Measurements from ENCODE around the gene TRIM2. TPM values are rescaled to one million over a fixed set of nuclear protein-coding genes. Genes with fewer than 3 reads are reported as not detected.
"Not testable (repeated sequence)": the region's sequence is repeated elsewhere in the genome, so short reads cannot be mapped to it uniquely, and the experiment has no call there.

Gene TRIM2
- total and polyA plus RNA-seq, 2 experiments from 2014 or later = 32.0 to 82.1 TPM

GRCh38 chr4:153197301-153197700 lies 6.9 kb upstream of the TRIM2 start:
- Histone ChIP-seq H3K4me3 (no peak overlapping the region), H3K27ac (no peak overlapping the region), H3K27me3 (no peaks in the 10 kb centered on the region), H3K4me1 (ENCODE audit: insufficient read depth) (no peaks in the 10 kb centered on the region), H3K36me3 (replicated peaks; ENCODE audit: insufficient read depth, low read depth) (no peaks in the 10 kb centered on the region), H3K9me3 (ENCODE audit: low read depth) (no peaks in the 10 kb centered on the region), H3K4me2 (no peak overlapping the region), H4K20me1 (ENCODE audit: insufficient read depth, poor library complexity, severe bottlenecking) (no peaks in the 10 kb centered on the region), H3K79me2 (no peaks in the 10 kb centered on the region), H3K9me2 (replicated peaks; ENCODE audit: insufficient read depth) (no peaks in the 10 kb centered on the region), H2AFZ (no peak overlapping the region)
- no peak for DNase-seq (ENCODE audit: low spot score)
- WGBS (ENCODE audit: low lambda C conversion rate, missing lambda C conversion rate) = 92% methylated on average over 5 of the region's 5 CpGs
- TF ChIP-seq CTCF (IDR thresholded peaks at IDR 0.05; ENCODE audit: poor library complexity) (no peak), EZH2 (IDR thresholded peaks at IDR 0.05; ENCODE audit: borderline replicate concordance) (no peak), EZH2phosphoT487 (IDR thresholded peaks at IDR 0.05; ENCODE audit: low read depth, severe bottlenecking, unreplicated experiment) (no peak)

- Histone ChIP-seq H3K27me3 (no peaks in the 10 kb centered on the region), H3K4me1 (ENCODE audit: insufficient read depth) (peaks cover 3% of the 10 kb centered on the region), H3K4me2 (no peak overlapping the region), H3K9me2 (replicated peaks; ENCODE audit: insufficient read depth) (no peaks in the 10 kb centered on the region), H4K20me1 (ENCODE audit: insufficient read depth, poor library complexity, severe bottlenecking) (no peaks in the 10 kb centered on the region), H3K27ac (no peak overlapping the region), H2AFZ (no peak overlapping the region), H3K4me3 (no peak overlapping the region), H3K9me3 (ENCODE audit: low read depth) (no peaks in the 10 kb centered on the region), H3K36me3 (replicated peaks; ENCODE audit: insufficient read depth, low read depth) (no peaks in the 10 kb centered on the region), H3K79me2 (no peaks in the 10 kb centered on the region)
- WGBS (ENCODE audit: low lambda C conversion rate, missing lambda C conversion rate) = 91% methylated on average over 1 of the region's 1 CpG
- no peak for TF ChIP-seq CTCF (IDR thresholded peaks at IDR 0.05; ENCODE audit: poor library complexity)
- TF ChIP-seq EZH2phosphoT487 (IDR thresholded peaks at IDR 0.05; ENCODE audit: low read depth, severe bottlenecking, unreplicated experiment) = no peak
- no peak for TF ChIP-seq EZH2 (IDR thresholded peaks at IDR 0.05; ENCODE audit: borderline replicate concordance)
- DNase-seq (ENCODE audit: low spot score) = no peak
Measured at GRCh38 chr4:153198719-153199118, 5.5 kb upstream of the TRIM2 start.

DNA sequence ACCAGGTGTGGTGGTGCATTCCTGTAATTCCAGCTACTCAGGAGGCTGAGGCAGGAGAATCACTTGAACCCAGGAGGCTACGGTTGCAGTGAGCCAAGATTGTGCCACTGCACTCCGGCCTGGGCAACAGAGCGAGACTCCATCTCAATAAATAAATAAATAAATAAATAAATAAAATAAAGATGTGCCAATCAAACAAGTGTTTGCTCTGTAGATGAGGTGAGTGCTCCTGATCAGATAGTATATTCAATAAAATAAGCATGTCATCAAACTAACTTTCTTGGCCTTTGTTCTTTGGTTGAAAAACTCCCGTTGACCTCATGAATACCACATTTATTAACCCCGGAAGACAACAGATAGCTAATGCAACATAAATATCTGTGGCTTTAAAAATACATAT lies 497 bp upstream of the TRIM2 start:
- H3K4me1 ChIP-seq (ENCODE audit: insufficient read depth) = peaks cover 17% of the 10 kb centered on the region
- peaks cover 26% of the 10 kb centered on the region for H3K79me2 ChIP-seq
- H3K36me3 ChIP-seq (replicated peaks; ENCODE audit: insufficient read depth, low read depth); DNase-seq (ENCODE audit: low spot score); H3K9me3 ChIP-seq (ENCODE audit: low read depth); H4K20me1 ChIP-seq (ENCODE audit: insufficient read depth, poor library complexity, severe bottlenecking); H3K27me3 ChIP-seq; H3K9me2 ChIP-seq (replicated peaks; ENCODE audit: insufficient read depth): not testable (repeated sequence)
- WGBS (ENCODE audit: low lambda C conversion rate, missing lambda C conversion rate) = 64% methylated on average over 5 of the region's 5 CpGs
- peak overlapping the region; percentile 97 for H3K27ac ChIP-seq
- peak overlapping the region; percentile 75 for H3K4me2 ChIP-seq
- H3K4me3 ChIP-seq = peak overlapping the region; percentile 25
- H2AFZ ChIP-seq = peak overlapping the region; percentile 3

- Histone ChIP-seq H3K36me3 (replicated peaks; ENCODE audit: insufficient read depth, low read depth) (no peaks in the 10 kb centered on the region), H3K9me3 (ENCODE audit: low read depth) (no peaks in the 10 kb centered on the region), H4K20me1 (ENCODE audit: insufficient read depth, poor library complexity, severe bottlenecking) (no peaks in the 10 kb centered on the region), H3K4me1 (ENCODE audit: insufficient read depth) (peaks cover 17% of the 10 kb centered on the region), H3K9me2 (replicated peaks; ENCODE audit: insufficient read depth) (no peaks in the 10 kb centered on the region), H2AFZ (no peak overlapping the region), H3K79me2 (peaks cover 28% of the 10 kb centered on the region), H3K27ac (peak overlapping the region; percentile 97), H3K4me2 (peak overlapping the region; percentile 75), H3K4me3 (peak overlapping the region; percentile 25), H3K27me3 (no peaks in the 10 kb centered on the region)
- DNase-seq (ENCODE audit: low spot score) = peak; percentile 80
- TF ChIP-seq EZH2phosphoT487 (IDR thresholded peaks at IDR 0.05; ENCODE audit: low read depth, severe bottlenecking, unreplicated experiment) (no peak), EZH2 (IDR thresholded peaks at IDR 0.05; ENCODE audit: borderline replicate concordance) (no peak), CTCF (IDR thresholded peaks at IDR 0.05; ENCODE audit: poor library complexity) (no peak)
- 11% methylated on average over 22 of the region's 22 CpGs for WGBS (ENCODE audit: low lambda C conversion rate, missing lambda C conversion rate)
Measured at GRCh38 chr4:153204728-153205648, 745 bp downstream of the TRIM2 start.
